H1 (cell line): Measurements from ENCODE around the gene SHQ1. TPM values are rescaled to one million over a fixed set of nuclear protein-coding genes. Genes with fewer than 3 reads are reported as not detected.

Source experiments
- CTCF ChIA-PET: fragments of 300-600 bp; sonication (Branson Sonifier 250); formaldehyde crosslinking; loops from one replicate; lab custom pipeline; 2021; ENCODE audit not compliant: partially characterized antibody; lab: Charles Lee
- POLR2A ChIA-PET: fragments of 300-600 bp; sonication (Branson Sonifier 250); formaldehyde crosslinking; loops from one replicate; lab custom pipeline; 2021; ENCODE audit warnings: inconsistent platforms; ENCODE audit not compliant: partially characterized antibody; lab: Charles Lee
- DNase-seq, 2 experiments: peaks; one replicate each; pipeline versions ENCODE4 v3.0.0 to v3.0.0-alpha.2; 2010 to 2022; ENCODE audit warnings: low spot score in 2 of 2, low read depth in 1 of 2, mixed read lengths in 1 of 2
- FAIRE-seq: peaks from 2 replicates; lab custom pipeline; 2011; peaks lifted over from hg19 to GRCh38; lab: Jason Lieb, UNC
- H2AFZ ChIP-seq: 2 replicates; pipeline ENCODE4 v1.8.1; 2012; ENCODE audit warnings: low read length, inconsistent platforms
- H2AK5ac ChIP-seq: 2 replicates; pipeline ENCODE4 v1.6.1; 2013; ENCODE audit warnings: low read depth, low read length
- H2BK120ac ChIP-seq: replicated peaks from 2 replicates; pipeline ENCODE3; 2013; ENCODE audit warnings: low read depth, low read length, inconsistent platforms
- H2BK12ac ChIP-seq: 2 replicates; pipeline ENCODE4 v1.6.1; 2013; ENCODE audit warnings: low read depth, low read length
- H2BK15ac ChIP-seq: 2 replicates; pipeline ENCODE4 v1.6.1; 2013; ENCODE audit warnings: low read length
- H2BK20ac ChIP-seq: 2 replicates; pipeline ENCODE4 v1.6.1; 2013; ENCODE audit warnings: low read length
- H2BK5ac ChIP-seq: 2 replicates; pipeline ENCODE4 v1.6.1; 2013; ENCODE audit warnings: low read depth, low read length
- H3K14ac ChIP-seq: 2 replicates; pipeline ENCODE4 v1.6.1; 2013; ENCODE audit warnings: inconsistent platforms; ENCODE audit not compliant: insufficient read length
- H3K18ac ChIP-seq: 2 replicates; pipeline ENCODE4 v1.6.1; 2013; ENCODE audit warnings: low read length; ENCODE audit errors: extremely low read depth
- H3K23ac ChIP-seq: 2 replicates; pipeline ENCODE4 v1.6.1; 2013; ENCODE audit warnings: inconsistent platforms; ENCODE audit not compliant: insufficient read length
- H3K23me2 ChIP-seq: 2 replicates; pipeline ENCODE4 v1.6.1; 2013; ENCODE audit warnings: low read depth, low read length
- H3K27ac ChIP-seq: 2 replicates; pipeline ENCODE4 v1.6.1; 2011; ENCODE audit warnings: low read depth, low read length, inconsistent platforms
- H3K27me3 ChIP-seq, 4 experiments: replicated peaks in 1 of 4; 1 replicate in 1 of 4; 2 replicates in 3 of 4; pipeline versions ENCODE4 v1.6.1 to v1.8.1; 2011 to 2013; ENCODE audit warnings: low read length in 3 of 4, mild to moderate bottlenecking in 3 of 4, inconsistent platforms in 2 of 4, mixed read lengths in 2 of 4, moderate library complexity in 1 of 4; ENCODE audit not compliant: control insufficient read depth in 3 of 4, insufficient read depth in 3 of 4; ENCODE audit errors: extremely low read depth in 1 of 4
- H3K36me3 ChIP-seq, 4 experiments: 2 replicates each; pipeline versions ENCODE4 v1.6.1 to v1.8.1; 2011 to 2013; ENCODE audit warnings: mild to moderate bottlenecking in 4 of 4, low read length in 3 of 4, moderate library complexity in 2 of 4, control low read depth in 1 of 4, inconsistent platforms in 1 of 4; ENCODE audit not compliant: insufficient read depth in 4 of 4, control insufficient read depth in 2 of 4
- H3K4ac ChIP-seq: replicated peaks from 2 replicates; pipeline ENCODE3; 2013; ENCODE audit warnings: low read length, low read depth, mixed read lengths, inconsistent platforms; ENCODE audit not compliant: insufficient read length
- H3K4me1 ChIP-seq, 4 experiments: replicated peaks in 1 of 4; 1 replicate in 1 of 4; 2 replicates in 3 of 4; pipeline versions ENCODE4 v1.6.1 to v1.8.1; 2011 to 2013; ENCODE audit warnings: low read length in 3 of 4, inconsistent platforms in 2 of 4, mixed read lengths in 1 of 4; ENCODE audit not compliant: insufficient read depth in 4 of 4, control insufficient read depth in 3 of 4
- H3K4me2 ChIP-seq, 2 experiments: 2 replicates each; pipeline versions ENCODE4 v1.6.1 to v1.8.1; 2011 to 2013; ENCODE audit warnings: low read depth in 2 of 2, low read length in 2 of 2, control low read depth in 1 of 2, inconsistent platforms in 1 of 2, mild to moderate bottlenecking in 1 of 2; ENCODE audit not compliant: insufficient read depth in 1 of 2
- H3K4me3 ChIP-seq, 4 experiments: fragments of 200-600, 300-600 bp in 1 of 4; sonication (generic), shearing (Covaris generic), sonication (Bioruptor Twin) in 1 of 4; 2 replicates each; pipeline versions ENCODE4 v1.5.1 to v1.8.1; 2011 to 2016; ENCODE audit warnings: low read length in 4 of 4, low read depth in 3 of 4, control low read depth in 2 of 4, inconsistent platforms in 2 of 4, mild to moderate bottlenecking in 2 of 4, mixed read lengths in 1 of 4, moderate library complexity in 1 of 4; ENCODE audit not compliant: insufficient read depth in 2 of 4; ENCODE audit errors: extremely low read depth in 1 of 4
- H3K56ac ChIP-seq: replicated peaks from 2 replicates; pipeline ENCODE3; 2013; ENCODE audit warnings: low read depth, mild to moderate bottlenecking, mixed read lengths, low read length, inconsistent platforms; ENCODE audit not compliant: insufficient read length
- H3K79me1 ChIP-seq: 2 replicates; pipeline ENCODE4 v1.6.1; 2013; ENCODE audit warnings: low read depth, low read length, control low read depth
- H3K79me2 ChIP-seq, 2 experiments: 2 replicates each; pipeline versions ENCODE4 v1.6.1 to v1.8.1; 2012 to 2013; ENCODE audit warnings: low read length in 2 of 2, mild to moderate bottlenecking in 2 of 2, inconsistent platforms in 1 of 2; ENCODE audit not compliant: insufficient read depth in 2 of 2, control insufficient read depth in 1 of 2
- H3K9ac ChIP-seq, 4 experiments: replicated peaks in 1 of 4; 1 replicate in 1 of 4; 2 replicates in 3 of 4; pipeline versions ENCODE4 v1.6.1 to v1.8.1; 2011 to 2013; ENCODE audit warnings: low read depth in 3 of 4, low read length in 3 of 4, control low read depth in 2 of 4, mild to moderate bottlenecking in 2 of 4, moderate library complexity in 2 of 4, inconsistent platforms in 1 of 4; ENCODE audit errors: extremely low read depth in 1 of 4
- H3K9me3 ChIP-seq, 2 experiments: 2 replicates each; pipeline versions ENCODE4 v1.6.1 to v1.8.1; 2012 to 2013; ENCODE audit warnings: mild to moderate bottlenecking in 2 of 2, moderate library complexity in 2 of 2, control low read depth in 1 of 2, inconsistent platforms in 1 of 2, low read depth in 1 of 2, low read length in 1 of 2, mixed read lengths in 1 of 2; ENCODE audit not compliant: insufficient read depth in 2 of 2
- H4K20me1 ChIP-seq, 2 experiments: replicated peaks in 1 of 2; 2 replicates each; pipeline versions ENCODE3 to v1.8.1; 2011 to 2013; ENCODE audit warnings: inconsistent platforms in 2 of 2, low read length in 2 of 2, mild to moderate bottlenecking in 1 of 2; ENCODE audit not compliant: insufficient read depth in 2 of 2, control insufficient read depth in 1 of 2
- H4K5ac ChIP-seq: 2 replicates; pipeline ENCODE4 v1.6.1; 2013; ENCODE audit warnings: low read length, low read depth, mixed read lengths, inconsistent platforms; ENCODE audit not compliant: insufficient read length
- H4K8ac ChIP-seq: 2 replicates; pipeline ENCODE4 v1.8.0; 2013; ENCODE audit warnings: mild to moderate bottlenecking, moderate library complexity, low read length, inconsistent platforms; ENCODE audit not compliant: insufficient read depth; ENCODE audit errors: extremely low read depth
- H4K91ac ChIP-seq: replicated peaks from 2 replicates; pipeline ENCODE3; 2013; ENCODE audit warnings: low read length, mixed read lengths, inconsistent platforms; ENCODE audit not compliant: insufficient read length
- SIRT6 ChIP-seq: IDR thresholded peaks from one replicate; pipeline ENCODE4 v1.7.1; 2012; ENCODE audit warnings: low read length, inconsistent platforms
- SUZ12 ChIP-seq: fragments of 200-600 bp; sonication (generic); IDR thresholded peaks from 2 replicates; pipeline ENCODE4 v1.6.1; 2012; ENCODE audit warnings: mild to moderate bottlenecking, inconsistent platforms, low read length, moderate library complexity, mixed read lengths
- TEAD4 ChIP-seq: IDR thresholded peaks from 2 replicates; pipeline ENCODE4 v1.6.1; 2012; ENCODE audit warnings: low read depth, low read length, inconsistent platforms, mixed read lengths
- WGBS, 2 experiments: shearing (Covaris generic) in 1 of 2; methylation state at CpG; one replicate each; pipeline versions ENCODE4 v1.1.6 to v1.1.7; 2013 to 2015; ENCODE audit warnings: low lambda C conversion rate in 2 of 2, mixed read lengths in 2 of 2, inconsistent platforms in 1 of 2, low coverage in 1 of 2, missing lambda C conversion rate in 1 of 2; ENCODE audit not compliant: insufficient replicate concordance in 2 of 2, insufficient coverage in 1 of 2, insufficient read length in 1 of 2; ENCODE audit errors: extremely low coverage in 1 of 2, missing lambda C conversion rate in 1 of 2; 5-methylcytosine and 5-hydroxymethylcytosine counted together
- polyA plus RNA-seq, 7 experiments: library from polyadenylated mRNA; depleted of rRNA in 3 of 7; stranded (reverse) in 5 of 7; unstranded in 2 of 7; fragments of >200 nt in 5 of 7; fragments of 200-250 nt in 2 of 7; gene quantifications; 1 replicate in 5 of 7; 2 replicates in 1 of 7; 4 replicates in 1 of 7; pipeline versions ENCODE4 v1.2.1 to v1.2.3, GENCODE V29; 2011 to 2013; ENCODE audit warnings: missing spikeins in 2 of 7, mixed read lengths in 2 of 7
- total RNA-seq: library from RNA; stranded (reverse); fragmentation: NEBNext Ultra II Directional; extraction: Animal tissue kit (Norgen Biotek cat#: 25700); gene quantifications from 2 replicates; pipeline ENCODE4 v1.2.1, GENCODE V29; 2021

The SHQ1 gene
- total and polyA plus RNA-seq, 2 of the 8 experiments (the other 6 are each of a cell fraction or from before 2014, with no cell fraction given), result 10.7 to 34.4 TPM

GRCh38 chr3:72814308-72814707, 33.9 kb downstream of the SHQ1 start:
- H3K4me2 ChIP-seq, result no peak overlapping the region
- no peaks in the 10 kb centered on the region for H3K23me2 ChIP-seq
- WGBS, 2 experiments, result 88% methylated on average over 3 of the region's 3 CpGs; no CpG with 5 or more reads in 1 of the 2 experiments
- ChIA-PET POLR2A (no interaction called here), CTCF (interaction anchor here (0.6 to 2.0 kb wide), 6 partner anchors 12 to 460 kb away, joined by 3 to 9 read pairs (median 4); no protein-coding TSS in a partner anchor)
- no peak overlapping the region for H2BK120ac ChIP-seq
- H3K56ac ChIP-seq, result no peak overlapping the region
- H3K79me1 ChIP-seq, result no peaks in the 10 kb centered on the region
- H3K9ac ChIP-seq, result no peak overlapping the region
- no peaks in the 10 kb centered on the region for H3K79me2 ChIP-seq
- no peak overlapping the region for H2AFZ ChIP-seq
- H3K36me3 ChIP-seq, result 0 out of 8 replicates have a peak, but pooled peaks cover 0 to 2% (median 0%) of the 10 kb centered on the region in 4 experiments
- no peaks in the 10 kb centered on the region for H3K9me3 ChIP-seq
- DNase-seq (no peak), FAIRE-seq (no peak)
- no peak overlapping the region for H4K5ac ChIP-seq
- H2BK20ac ChIP-seq, result no peak overlapping the region
- H2BK15ac ChIP-seq, result no peak overlapping the region
- H4K91ac ChIP-seq, result no peak overlapping the region
- no peaks in the 10 kb centered on the region for H4K20me1 ChIP-seq
- H2BK12ac ChIP-seq, result no peak overlapping the region
- no peak overlapping the region for H3K4ac ChIP-seq
- no peak overlapping the region for H3K27ac ChIP-seq
- H3K18ac ChIP-seq, result no peak overlapping the region
- peaks cover 0 to 19% (median 11%) of the 10 kb centered on the region in 4 experiments; a peak in 6 of 7 replicates for H3K4me1 ChIP-seq
- no peaks in the 10 kb centered on the region for H3K27me3 ChIP-seq
- H3K14ac ChIP-seq, result no peak overlapping the region
- H4K8ac ChIP-seq, result no peak overlapping the region
- H2BK5ac ChIP-seq, result no peak overlapping the region
- no peak overlapping the region for H3K4me3 ChIP-seq
- H3K23ac ChIP-seq, result no peak overlapping the region
- no peak overlapping the region for H2AK5ac ChIP-seq
- TF ChIP-seq SUZ12 (no peak), TEAD4 (no peak), SIRT6 (no peak)
